H1 (cell line): ENCODE results near the gene JMJD7. TPM values are rescaled to one million over a fixed set of nuclear protein-coding genes. Genes with fewer than 3 reads are reported as not detected.

Experiments used
- ASH2L ChIP-seq: fragments of 200-600, 300-600 bp; sonication (generic); IDR thresholded peaks from one replicate; pipeline ENCODE4 v1.7.1; 2017; ENCODE audit warnings: low read length
- CBX5 ChIP-seq: fragments of 300-800, 300-1000 bp; sonication (generic); IDR thresholded peaks from 2 replicates; pipeline ENCODE4 v1.7.1; 2016; ENCODE audit warnings: antibody characterized with exemption, low read length, low read depth
- polyA plus RNA-seq, 7 experiments: library from polyadenylated mRNA; depleted of rRNA in 3 of 7; stranded (reverse) in 5 of 7; unstranded in 2 of 7; fragments of >200 nt in 5 of 7; fragments of 200-250 nt in 2 of 7; gene quantifications; 1 replicate in 5 of 7; 2 replicates in 1 of 7; 4 replicates in 1 of 7; pipeline versions ENCODE4 v1.2.1 to v1.2.3, GENCODE V29; 2011 to 2013; ENCODE audit warnings: missing spikeins in 2 of 7, mixed read lengths in 2 of 7
- total RNA-seq: library from RNA; stranded (reverse); fragmentation: NEBNext Ultra II Directional; extraction: Animal tissue kit (Norgen Biotek cat#: 25700); gene quantifications from 2 replicates; pipeline ENCODE4 v1.2.1, GENCODE V29; 2021

The JMJD7 gene
- total and polyA plus RNA-seq, 2 of the 8 experiments (the other 6 are each of a cell fraction or from before 2014, with no cell fraction given), result 15.0 to 20.0 TPM

GRCh38 chr15:41881920-41882688 is 54.2 kb downstream of the JMJD7 start (continued):
- no peak for TF ChIP-seq CBX5
- TF ChIP-seq ASH2L, result peak; percentile 50
